ELF-1 (cell line): Measurements from ENCODE around the gene CKM.
A peak's percentile ranks its signal among the peaks of the same experiment; 100 is the strongest.
"Not testable (repeated sequence)": the region's sequence is repeated elsewhere in the genome, so short reads cannot be mapped to it uniquely, and the experiment has no call there.

Source experiments
- DNase-seq: peaks from one replicate; pipeline ENCODE4 v3.0.0-alpha.2; 2016; ENCODE audit warnings: low read depth, low spot score

Gene CKM

GRCh38 chr19:45349126-45349415 is 26.4 kb upstream of the CKM start:
- DNase-seq, result no peak

- no peak for DNase-seq
These were observed 25.9 kb upstream of the CKM start for GRCh38 chr19:45348367-45349125.

DNA sequence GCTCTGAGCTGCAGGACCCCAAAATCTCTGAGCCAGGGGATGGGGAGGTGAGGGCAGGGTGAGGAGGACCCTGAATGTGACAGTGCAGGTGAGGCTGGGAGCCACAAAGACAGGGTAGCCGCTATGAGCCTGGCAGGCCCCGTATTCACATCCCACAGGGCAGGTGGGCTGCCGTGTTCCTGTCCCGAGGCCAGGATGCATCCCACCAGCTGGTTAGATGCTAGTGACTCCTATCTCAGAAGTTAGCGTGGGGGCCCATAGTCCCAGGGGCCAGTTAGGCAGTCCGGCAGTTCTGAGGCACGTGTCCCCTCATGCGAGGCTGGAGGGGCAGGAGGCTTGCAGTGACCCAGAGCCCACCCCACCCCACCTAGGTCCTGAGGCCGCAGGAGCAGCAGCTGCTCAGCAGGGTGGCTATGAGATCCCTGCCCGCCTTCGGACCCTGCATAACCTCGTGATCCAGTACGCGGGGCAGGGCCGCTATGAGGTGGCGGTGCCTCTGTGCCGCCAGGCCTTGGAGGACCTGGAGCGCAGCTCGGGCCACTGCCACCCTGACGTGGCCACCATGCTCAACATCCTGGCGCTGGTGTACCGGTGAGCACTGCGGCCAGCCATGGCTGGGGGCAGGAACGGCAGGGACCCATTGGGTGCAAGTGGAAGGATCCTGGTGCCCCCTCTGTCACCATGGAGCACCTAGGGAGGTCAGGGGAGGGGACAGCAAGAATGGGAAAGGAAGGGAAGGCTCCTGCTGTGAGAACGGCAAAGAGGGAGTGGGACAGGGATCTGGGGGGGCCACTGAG is 25.1 kb upstream of the CKM start:
- DNase-seq, result no peak

DNA sequence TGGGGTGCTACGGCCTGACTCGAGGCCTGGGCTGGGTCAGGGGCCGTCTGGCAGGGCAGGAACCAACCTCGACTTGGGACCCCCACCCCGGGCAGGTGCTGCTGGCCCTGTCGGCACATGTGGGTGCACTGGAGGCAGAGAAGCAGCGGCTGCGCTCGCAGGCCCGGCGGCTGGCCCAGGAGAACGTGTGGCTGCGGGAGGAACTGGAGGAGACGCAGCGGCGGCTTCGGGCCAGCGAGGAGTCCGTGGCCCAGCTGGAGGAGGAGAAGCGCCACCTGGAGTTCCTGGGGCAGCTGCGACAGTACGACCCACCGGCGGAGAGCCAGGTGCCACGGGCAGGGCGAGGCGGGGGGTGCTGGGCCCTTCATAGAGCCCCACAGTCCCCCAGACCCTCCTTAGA is 23.8 kb upstream of the CKM start:
- peak; percentile 42 for DNase-seq

GRCh38 chr19:45345506-45345860 is 22.8 kb upstream of the CKM start:
- no peak for DNase-seq

DNA sequence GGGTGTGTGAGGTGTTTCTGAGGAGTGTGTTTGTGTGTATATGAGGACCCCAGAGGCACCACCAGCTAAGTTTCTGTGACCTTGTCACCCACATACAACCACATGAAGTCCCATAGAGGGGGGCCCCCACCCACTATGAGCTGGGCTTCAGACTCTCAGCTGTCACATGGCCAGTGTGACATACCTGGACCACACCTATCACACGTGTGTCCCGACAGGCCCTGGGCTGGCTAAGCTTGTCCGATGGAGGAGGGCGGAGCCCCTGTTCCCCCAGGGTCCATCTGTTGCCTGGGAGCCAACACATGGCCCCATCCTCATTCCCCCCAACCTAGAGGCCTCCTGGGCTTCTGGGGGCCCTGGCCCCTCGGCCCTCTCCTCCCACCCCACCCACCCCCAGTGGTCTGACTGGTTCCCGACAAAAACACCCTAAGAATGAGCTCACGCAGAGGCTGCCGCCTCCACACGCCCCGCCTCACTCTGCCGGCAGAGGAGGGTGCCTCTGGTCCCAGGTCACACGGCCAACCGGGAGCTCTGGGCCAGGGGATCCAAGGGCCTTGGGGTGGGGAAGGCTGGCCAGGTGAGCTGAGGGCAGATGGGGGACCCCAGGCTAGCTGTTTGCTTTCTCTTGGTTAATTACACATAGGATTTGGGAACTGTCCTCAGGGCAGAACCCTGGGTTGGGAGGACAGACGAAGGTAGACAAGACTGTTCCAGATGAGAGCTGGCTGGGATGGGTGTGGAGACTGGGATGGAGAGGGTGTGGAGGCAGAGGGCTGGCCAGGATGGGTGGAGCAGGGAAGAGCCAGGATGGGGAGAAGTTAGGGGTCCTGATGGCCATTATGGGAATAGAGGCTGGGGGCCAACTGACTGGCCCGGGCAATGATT is 22.2 kb upstream of the CKM start:
- DNase-seq, result no peak

- DNase-seq, result no peak
These were observed 20.2 kb upstream of the CKM start for GRCh38 chr19:45342911-45343310.

DNA sequence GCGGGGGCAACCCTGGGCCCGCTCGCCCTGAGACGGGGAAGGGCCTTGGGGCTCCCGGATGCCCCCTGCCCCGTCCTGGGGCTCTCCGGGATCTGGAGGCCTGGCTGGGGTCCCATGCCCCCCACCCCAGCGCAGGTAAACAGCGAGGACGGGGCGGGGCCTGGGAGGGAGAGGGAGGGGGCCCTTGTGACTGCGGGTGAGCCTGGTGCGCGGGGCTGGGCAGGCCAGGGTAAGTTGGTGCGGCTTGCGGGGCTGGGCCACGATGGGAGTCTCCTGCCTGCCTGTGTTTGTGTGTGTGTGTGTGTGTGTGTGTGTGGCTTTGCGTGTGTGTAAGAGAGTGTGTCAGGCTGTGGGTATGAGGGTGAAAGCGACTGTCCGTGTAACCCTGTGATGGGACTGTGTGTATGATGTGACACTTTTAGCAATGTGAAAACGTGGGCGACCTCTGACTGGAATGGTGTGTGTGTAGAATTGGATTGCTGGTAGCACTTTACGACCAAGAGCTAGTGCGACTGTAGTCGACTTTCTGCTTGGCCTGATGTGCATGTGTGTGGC is 18.3 kb upstream of the CKM start:
- DNase-seq, result no peak

DNA sequence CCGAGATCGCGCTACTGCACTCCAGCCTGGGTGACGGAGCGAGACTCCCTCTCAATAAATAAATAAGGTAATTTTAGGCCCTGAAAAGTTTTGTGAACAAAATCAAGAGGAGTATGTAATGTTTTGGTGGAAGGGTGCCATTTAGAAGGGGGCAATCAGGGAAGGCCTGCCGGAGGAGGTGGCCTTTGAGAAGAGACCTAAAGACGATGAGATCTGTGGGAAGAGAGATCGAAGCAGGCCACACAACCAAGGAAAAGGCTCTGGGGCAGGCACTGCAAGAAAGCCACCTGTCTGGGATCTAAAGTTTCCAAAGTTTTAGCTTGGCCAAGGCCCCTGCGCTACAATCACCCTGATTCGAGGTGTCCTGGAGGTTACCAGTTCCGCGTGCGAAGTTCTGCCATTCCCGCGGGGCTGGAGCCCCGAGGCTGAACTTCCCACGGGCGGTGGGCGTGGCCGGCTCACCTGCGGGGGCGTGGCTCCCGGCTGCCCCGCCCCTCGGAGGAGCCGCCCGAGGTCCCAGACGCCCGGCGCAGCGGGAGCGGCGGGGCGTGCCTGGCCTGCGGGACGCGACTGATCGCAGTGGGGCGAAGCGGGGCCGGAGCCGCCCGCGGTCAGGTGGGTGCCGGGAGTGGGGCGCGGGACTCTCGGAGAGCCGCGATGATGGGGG is 17.7 kb upstream of the CKM start, which contains the start of gene KLC3:
Gene KLC3, plus strand, starts transcription at position 519 of the 667 bp plus-strand sequence. CDS start 4,792 bp downstream, outside the sequence.
- peak; percentile 50 for DNase-seq

DNA sequence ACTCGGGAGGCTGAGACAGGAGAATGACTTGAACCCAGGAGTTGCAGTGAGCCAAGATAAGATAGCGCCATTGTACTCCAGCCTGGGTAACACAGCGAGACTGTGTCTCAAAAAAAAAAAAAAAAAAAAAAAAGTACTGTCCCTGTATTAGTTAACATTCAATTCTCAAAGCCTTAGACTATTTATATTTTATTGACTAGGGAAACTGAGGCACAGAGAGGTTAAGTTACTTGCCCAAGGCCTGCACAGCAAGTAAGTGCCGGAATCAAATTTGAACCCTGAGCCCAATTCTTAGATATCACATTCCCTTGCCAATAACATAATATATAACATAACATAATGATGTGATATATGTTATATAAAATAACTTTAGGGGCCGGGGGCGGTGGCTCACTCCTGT is 17.0 kb upstream of the CKM start:
- DNase-seq, result no peak

GRCh38 chr19:45336696-45337251 is 14.1 kb upstream of the CKM start:
- no peak for DNase-seq

GRCh38 chr19:45334881-45335280 is 12.2 kb upstream of the CKM start:
- not testable (repeated sequence) for DNase-seq

GRCh38 chr19:45333609-45334303 is 11.1 kb upstream of the CKM start:
- no peak for DNase-seq

DNA sequence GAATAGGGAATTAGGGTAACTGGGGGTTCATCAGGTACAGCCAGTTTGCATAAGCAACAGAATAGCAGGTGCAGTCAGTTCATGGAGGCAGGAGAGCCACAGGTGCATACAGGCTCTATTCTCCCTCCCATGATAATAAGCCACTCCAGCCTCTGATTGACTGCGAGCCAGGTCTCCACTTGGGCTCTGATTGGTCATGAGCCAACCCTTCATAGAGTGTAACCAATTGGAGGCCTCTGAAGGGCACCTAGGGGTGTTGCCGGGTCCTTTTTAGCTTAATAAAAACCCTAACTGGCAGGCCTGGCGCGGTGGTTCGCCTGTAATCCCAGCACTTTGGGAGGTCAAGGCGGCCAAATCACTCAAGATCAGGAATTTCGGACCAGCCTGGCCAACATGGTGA is 8.7 kb upstream of the CKM start:
- DNase-seq, result no peak

- no peak for DNase-seq
These were observed 4.9 kb upstream of the CKM start for GRCh38 chr19:45327404-45328143.

- no peak for DNase-seq
These were observed 1.8 kb upstream of the CKM start for GRCh38 chr19:45324349-45324907.

DNA sequence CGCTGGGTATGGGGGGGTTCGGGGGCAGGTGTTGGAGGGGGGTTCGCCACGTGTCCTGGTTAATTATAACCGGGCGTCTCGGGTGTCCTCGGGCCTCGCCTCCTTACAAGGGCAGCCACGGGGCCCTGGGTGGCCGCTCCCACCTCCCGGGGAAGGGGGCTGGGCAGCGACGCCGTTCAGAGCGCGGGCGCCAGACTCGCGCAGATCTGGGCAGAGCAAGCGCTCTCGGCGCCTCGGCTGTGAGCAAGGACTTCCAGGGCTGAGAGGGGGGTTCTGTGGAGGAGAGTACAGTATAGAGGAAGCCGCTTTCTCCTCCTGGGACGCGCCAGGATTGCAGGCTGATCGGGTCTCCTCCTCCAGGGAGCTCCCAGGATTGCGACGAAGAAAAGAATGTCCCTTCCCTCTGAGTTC is 1.0 kb upstream of the CKM start:
- DNase-seq, result no peak

DNA sequence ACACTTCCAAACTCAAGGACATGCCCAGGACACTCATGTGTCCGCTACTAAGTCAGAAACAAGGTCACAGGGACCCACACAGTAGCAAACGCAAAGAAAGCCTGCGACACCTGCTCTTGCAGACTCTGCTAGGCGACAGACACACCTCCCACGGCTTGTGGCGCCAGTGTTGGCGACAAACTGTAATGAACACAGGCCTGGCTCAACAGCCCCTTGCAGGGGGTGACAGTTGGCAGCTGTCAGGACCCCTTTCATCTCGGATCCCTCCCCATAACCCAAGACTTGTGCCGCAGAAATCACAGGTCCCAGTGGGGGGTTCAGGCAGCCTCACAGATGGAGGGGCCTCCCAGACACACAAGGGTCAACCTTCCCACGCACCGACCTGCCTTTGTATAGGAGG is 364 bp downstream of the CKM start:
- no peak for DNase-seq

DNA sequence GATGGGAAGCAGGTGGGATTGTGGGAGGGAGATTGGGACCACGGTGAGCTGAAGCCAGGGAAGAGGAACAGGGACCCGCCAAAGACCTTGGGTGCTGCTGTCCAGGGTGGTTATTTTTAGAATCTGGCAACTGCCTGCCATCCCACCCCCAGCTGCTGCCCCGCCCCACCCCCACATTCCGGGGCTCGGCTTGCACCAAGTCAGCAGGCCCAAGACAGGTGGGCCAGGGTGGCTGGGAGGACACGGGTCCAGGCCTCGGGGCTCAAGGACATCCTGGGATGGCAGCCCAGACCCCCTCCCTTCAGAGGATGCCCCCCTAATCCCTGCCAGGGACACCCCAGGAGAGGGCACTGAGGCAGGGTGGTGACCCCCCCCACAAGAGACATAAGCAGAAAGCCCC is 827 bp downstream of the CKM start:
- DNase-seq, result no peak
